DOHH2 (cell line): ENCODE results near the gene CIAO1.

ENCODE experiments used
- EZH2phosphoT487 ChIP-seq: fragments of 200-600 bp; sonication (generic); IDR thresholded peaks from 2 replicates; pipeline ENCODE4 v1.6.1; 2017; ENCODE audit warnings: borderline replicate concordance, mild to moderate bottlenecking, antibody characterized with exemption, low read length, moderate library complexity, mixed read lengths
- TF ChIP-seq, protein P1 (sequence below): fragments of 200-600 bp; sonication (generic); IDR thresholded peaks from one replicate; pipeline ENCODE4 v1.5.1; 2014; ENCODE audit warnings: antibody characterized with exemption, mild to moderate bottlenecking, low read depth, low read length; ENCODE audit not compliant: poor library complexity, severe bottlenecking

- TF ChIP-seq, protein P1, sequence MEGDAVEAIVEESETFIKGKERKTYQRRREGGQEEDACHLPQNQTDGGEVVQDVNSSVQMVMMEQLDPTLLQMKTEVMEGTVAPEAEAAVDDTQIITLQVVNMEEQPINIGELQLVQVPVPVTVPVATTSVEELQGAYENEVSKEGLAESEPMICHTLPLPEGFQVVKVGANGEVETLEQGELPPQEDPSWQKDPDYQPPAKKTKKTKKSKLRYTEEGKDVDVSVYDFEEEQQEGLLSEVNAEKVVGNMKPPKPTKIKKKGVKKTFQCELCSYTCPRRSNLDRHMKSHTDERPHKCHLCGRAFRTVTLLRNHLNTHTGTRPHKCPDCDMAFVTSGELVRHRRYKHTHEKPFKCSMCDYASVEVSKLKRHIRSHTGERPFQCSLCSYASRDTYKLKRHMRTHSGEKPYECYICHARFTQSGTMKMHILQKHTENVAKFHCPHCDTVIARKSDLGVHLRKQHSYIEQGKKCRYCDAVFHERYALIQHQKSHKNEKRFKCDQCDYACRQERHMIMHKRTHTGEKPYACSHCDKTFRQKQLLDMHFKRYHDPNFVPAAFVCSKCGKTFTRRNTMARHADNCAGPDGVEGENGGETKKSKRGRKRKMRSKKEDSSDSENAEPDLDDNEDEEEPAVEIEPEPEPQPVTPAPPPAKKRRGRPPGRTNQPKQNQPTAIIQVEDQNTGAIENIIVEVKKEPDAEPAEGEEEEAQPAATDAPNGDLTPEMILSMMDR: no peak
- TF ChIP-seq EZH2phosphoT487: no peak
Observed at GRCh38 chr2:96247009-96247408, 19.0 kb upstream of the CIAO1 start.
